Vagina (tissue), 2 donors: ENCODE measurements around the gene MCF2L. TPM values are rescaled to one million over a fixed set of nuclear protein-coding genes. Genes with fewer than 3 reads are reported as not detected.

Experiments used
- DNase-seq, 2 donors: peaks; one replicate each; pipeline ENCODE4 v3.0.0-alpha.2; 2017; ENCODE audit errors: extremely low spot score in 2 of 2
- H3K27ac ChIP-seq: fragments of 200-600 bp; sonication (generic); one replicate; pipeline ENCODE4 v1.5.1; 2019
- H3K27me3 ChIP-seq: fragments of 200-600 bp; sonication (generic); one replicate; pipeline ENCODE4 v1.5.1; 2019
- H3K36me3 ChIP-seq, 2 donors: fragments of 200-600 bp; sonication (generic); one replicate each; pipeline ENCODE4 v1.5.1; 2017 to 2019
- H3K4me1 ChIP-seq: fragments of 200-600 bp; sonication (generic); one replicate; pipeline ENCODE4 v1.5.1; 2019
- H3K4me3 ChIP-seq, 2 donors: fragments of 200-600 bp; sonication (generic); 1 replicate in 1 of 2; 2 replicates in 1 of 2; pipeline ENCODE4 v1.5.1; 2016 to 2019
- H3K9me3 ChIP-seq: fragments of 200-600 bp; sonication (generic); one replicate; pipeline ENCODE4 v1.5.1; 2019
- POLR2A ChIP-seq, 2 donors: fragments of 450-650 bp; IDR thresholded peaks; one replicate each; pipeline ENCODE4 v1.6.1; 2017; ENCODE audit warnings: antibody characterized with exemption in 2 of 2, mild to moderate bottlenecking in 2 of 2, moderate library complexity in 2 of 2
- POLR2AphosphoS5 ChIP-seq, 2 donors: sonication (generic); formaldehyde crosslinking; IDR thresholded peaks; one replicate each; pipeline ENCODE4 v1.9.0; 2017; ENCODE audit warnings: antibody characterized with exemption in 2 of 2, mild to moderate bottlenecking in 2 of 2, low read depth in 1 of 2; ENCODE audit not compliant: insufficient read depth in 1 of 2
- intact Hi-C: fragments of 100-400 bp; cut with DNase I; formaldehyde crosslinking; loops from one replicate; pipeline ENCODE4 v1.15.1; 2023
- total RNA-seq: library from RNA; depleted of rRNA; stranded (reverse); fragments of >200 nt; gene quantifications from one replicate; pipeline ENCODE4 v1.2.3, GENCODE V29; 2016
- TF ChIP-seq, protein P1 (sequence below), 3 experiments: fragments of 450-650 bp in 2 of 3; fragments of 200-600 bp in 1 of 3; sonication (generic) in 1 of 3; IDR thresholded peaks; one replicate each; pipeline ENCODE4 v1.5.1; 2017 to 2019; ENCODE audit warnings: antibody characterized with exemption in 3 of 3, mild to moderate bottlenecking in 2 of 3, moderate library complexity in 2 of 3

Gene MCF2L
- total RNA-seq, 1 donor from 2014 or later: 45.4 TPM

- no peak overlapping the region for H3K27ac ChIP-seq
- TF ChIP-seq, protein P1, sequence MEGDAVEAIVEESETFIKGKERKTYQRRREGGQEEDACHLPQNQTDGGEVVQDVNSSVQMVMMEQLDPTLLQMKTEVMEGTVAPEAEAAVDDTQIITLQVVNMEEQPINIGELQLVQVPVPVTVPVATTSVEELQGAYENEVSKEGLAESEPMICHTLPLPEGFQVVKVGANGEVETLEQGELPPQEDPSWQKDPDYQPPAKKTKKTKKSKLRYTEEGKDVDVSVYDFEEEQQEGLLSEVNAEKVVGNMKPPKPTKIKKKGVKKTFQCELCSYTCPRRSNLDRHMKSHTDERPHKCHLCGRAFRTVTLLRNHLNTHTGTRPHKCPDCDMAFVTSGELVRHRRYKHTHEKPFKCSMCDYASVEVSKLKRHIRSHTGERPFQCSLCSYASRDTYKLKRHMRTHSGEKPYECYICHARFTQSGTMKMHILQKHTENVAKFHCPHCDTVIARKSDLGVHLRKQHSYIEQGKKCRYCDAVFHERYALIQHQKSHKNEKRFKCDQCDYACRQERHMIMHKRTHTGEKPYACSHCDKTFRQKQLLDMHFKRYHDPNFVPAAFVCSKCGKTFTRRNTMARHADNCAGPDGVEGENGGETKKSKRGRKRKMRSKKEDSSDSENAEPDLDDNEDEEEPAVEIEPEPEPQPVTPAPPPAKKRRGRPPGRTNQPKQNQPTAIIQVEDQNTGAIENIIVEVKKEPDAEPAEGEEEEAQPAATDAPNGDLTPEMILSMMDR (IDR thresholded peaks at IDR 0.05): no peak
- TF ChIP-seq POLR2A (IDR thresholded peaks at IDR 0.05): no peak
- no peak for TF ChIP-seq POLR2AphosphoS5 (IDR thresholded peaks at IDR 0.05; ENCODE audit: insufficient read depth in 1 of 2, low read depth in 1 of 2)
- intact Hi-C loops: no loop called here
- no peaks in the 10 kb centered on the region for H3K27me3 ChIP-seq
- no peak overlapping the region for H3K4me3 ChIP-seq
- H3K9me3 ChIP-seq: no peaks in the 10 kb centered on the region
- H3K36me3 ChIP-seq: no peaks in the 10 kb centered on the region
- no peak for DNase-seq
- peaks cover 18% of the 10 kb centered on the region for H3K4me1 ChIP-seq
Observed at GRCh38 chr13:112974125-112974524, 5.1 kb downstream of the MCF2L start.

GRCh38 chr13:112974671-112975070, 5.7 kb downstream of the MCF2L start:
- H3K36me3 ChIP-seq: no peaks in the 10 kb centered on the region
- no peak for DNase-seq
- H3K9me3 ChIP-seq: no peaks in the 10 kb centered on the region
- TF ChIP-seq POLR2AphosphoS5 (IDR thresholded peaks at IDR 0.05; ENCODE audit: insufficient read depth in 1 of 2, low read depth in 1 of 2): no peak
- TF ChIP-seq POLR2A (IDR thresholded peaks at IDR 0.05): no peak
- TF ChIP-seq, protein P1 (IDR thresholded peaks at IDR 0.05): no peak
- H3K27ac ChIP-seq: no peak overlapping the region
- H3K27me3 ChIP-seq: no peaks in the 10 kb centered on the region
- H3K4me1 ChIP-seq: peaks cover 13% of the 10 kb centered on the region
- H3K4me3 ChIP-seq: no peak overlapping the region
- intact Hi-C loops: no loop called here

GRCh38 chr13:112975401-112975939, 6.5 kb downstream of the MCF2L start:
- Histone ChIP-seq H3K4me3 (no peak overlapping the region), H3K27me3 (no peaks in the 10 kb centered on the region), H3K27ac (no peak overlapping the region), H3K36me3 (no peaks in the 10 kb centered on the region), H3K9me3 (no peaks in the 10 kb centered on the region), H3K4me1 (peaks cover 5% of the 10 kb centered on the region)
- TF ChIP-seq POLR2A (IDR thresholded peaks at IDR 0.05) (no peak), POLR2AphosphoS5 (IDR thresholded peaks at IDR 0.05; ENCODE audit: insufficient read depth in 1 of 2, low read depth in 1 of 2) (no peak)
- DNase-seq: no peak
- intact Hi-C loops: no loop called here

DNA sequence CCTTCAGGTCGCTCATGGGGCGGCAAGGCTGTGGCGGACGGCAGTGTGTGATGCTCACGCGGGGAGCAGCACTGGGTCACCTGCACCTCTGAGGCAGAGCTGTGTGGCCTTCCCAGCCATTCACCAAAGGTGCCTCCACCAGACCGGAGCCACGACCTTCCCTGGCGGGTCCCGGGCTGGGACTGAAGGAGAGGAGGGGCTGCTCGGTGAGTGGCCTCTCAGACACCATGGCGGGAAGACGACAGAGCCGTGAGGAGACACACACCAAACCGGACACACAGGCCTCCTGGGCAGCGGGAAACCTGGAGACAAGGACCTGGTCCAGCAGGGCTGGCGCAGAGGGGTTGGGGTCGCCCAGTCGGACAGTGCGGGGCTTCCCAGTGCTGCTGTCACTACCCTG, 7.5 kb downstream of the MCF2L start:
- DNase-seq: no peak
- H3K27ac ChIP-seq: no peak overlapping the region
- no peaks in the 10 kb centered on the region for H3K9me3 ChIP-seq
- no peak overlapping the region for H3K4me3 ChIP-seq
- H3K27me3 ChIP-seq: no peaks in the 10 kb centered on the region
- no peaks in the 10 kb centered on the region for H3K4me1 ChIP-seq
- intact Hi-C loops: no loop called here
- H3K36me3 ChIP-seq: no peaks in the 10 kb centered on the region
- no peak for TF ChIP-seq POLR2AphosphoS5 (IDR thresholded peaks at IDR 0.05; ENCODE audit: insufficient read depth in 1 of 2, low read depth in 1 of 2)

DNA sequence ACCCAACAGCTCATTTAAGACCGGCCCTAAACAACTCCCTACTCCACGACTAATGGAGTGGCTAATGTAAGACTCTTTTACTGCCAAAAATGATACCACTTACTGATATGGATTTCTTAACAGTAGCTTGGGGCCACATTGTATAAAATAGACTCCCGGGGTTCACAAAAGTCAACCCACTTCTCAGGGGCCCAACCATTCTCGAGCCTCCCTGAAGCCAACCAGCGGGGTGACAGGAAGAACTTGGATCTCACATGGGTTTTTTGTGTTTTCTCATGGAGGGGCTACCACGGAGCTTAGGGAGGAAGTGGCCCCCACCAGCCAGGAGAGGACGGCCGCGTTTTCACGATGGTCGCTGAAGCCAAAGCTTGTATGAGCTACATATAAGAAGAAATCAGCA, 8.1 kb downstream of the MCF2L start:
- Histone ChIP-seq H3K27me3 (no peaks in the 10 kb centered on the region), H3K36me3 (no peaks in the 10 kb centered on the region), H3K27ac (no peak overlapping the region), H3K9me3 (no peaks in the 10 kb centered on the region), H3K4me3 (no peak overlapping the region), H3K4me1 (no peaks in the 10 kb centered on the region)
- no peak for TF ChIP-seq POLR2A (IDR thresholded peaks at IDR 0.05)
- TF ChIP-seq POLR2AphosphoS5 (IDR thresholded peaks at IDR 0.05; ENCODE audit: insufficient read depth in 1 of 2, low read depth in 1 of 2): no peak
- TF ChIP-seq, protein P1 (IDR thresholded peaks at IDR 0.05): no peak
- intact Hi-C loops: no loop called here
- DNase-seq: no peak

- TF ChIP-seq, protein P1 (IDR thresholded peaks at IDR 0.05): no peak
- TF ChIP-seq POLR2A (IDR thresholded peaks at IDR 0.05): no peak
- no peak for TF ChIP-seq POLR2AphosphoS5 (IDR thresholded peaks at IDR 0.05; ENCODE audit: insufficient read depth in 1 of 2, low read depth in 1 of 2)
- H3K9me3 ChIP-seq: no peaks in the 10 kb centered on the region
- no peaks in the 10 kb centered on the region for H3K27me3 ChIP-seq
- H3K4me3 ChIP-seq: no peak overlapping the region
- no peak for DNase-seq
- H3K4me1 ChIP-seq: no peaks in the 10 kb centered on the region
- no peaks in the 10 kb centered on the region for H3K36me3 ChIP-seq
- H3K27ac ChIP-seq: no peak overlapping the region
- intact Hi-C loops: no loop called here
Observed at GRCh38 chr13:112977525-112977924, 8.5 kb downstream of the MCF2L start.
